GM04503 (cell line): ENCODE results near the gene KAT5.
"Not testable (repeated sequence)": the region's sequence is repeated elsewhere in the genome, so short reads cannot be mapped to it uniquely, and the experiment has no call there.

Experiments
- DNase-seq: peaks from one replicate; pipeline ENCODE4 v3.0.0-alpha.2; 2012; ENCODE audit warnings: low read depth

Gene KAT5

DNA sequence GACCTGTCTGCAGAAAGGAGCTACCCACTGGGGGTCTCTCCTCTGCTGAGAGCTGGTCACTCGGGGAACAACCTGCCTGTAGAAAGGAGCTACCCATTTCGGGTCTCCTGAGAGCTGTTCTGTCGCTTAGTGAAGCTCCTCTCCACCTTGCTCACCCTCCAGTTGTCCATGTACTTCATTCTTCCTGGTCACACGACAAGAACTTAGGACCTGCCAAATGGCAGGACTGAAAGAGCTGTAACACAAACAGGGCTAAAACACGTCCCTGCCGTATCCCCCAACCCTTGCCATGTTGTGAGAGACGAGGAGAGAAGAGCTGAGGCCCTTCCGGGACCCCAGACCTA, 32.6 kb downstream of the KAT5 start:
- DNase-seq: no peak

- DNase-seq: no peak
These were observed 33.0 kb downstream of the KAT5 start for GRCh38 chr11:65745049-65745448.

DNA sequence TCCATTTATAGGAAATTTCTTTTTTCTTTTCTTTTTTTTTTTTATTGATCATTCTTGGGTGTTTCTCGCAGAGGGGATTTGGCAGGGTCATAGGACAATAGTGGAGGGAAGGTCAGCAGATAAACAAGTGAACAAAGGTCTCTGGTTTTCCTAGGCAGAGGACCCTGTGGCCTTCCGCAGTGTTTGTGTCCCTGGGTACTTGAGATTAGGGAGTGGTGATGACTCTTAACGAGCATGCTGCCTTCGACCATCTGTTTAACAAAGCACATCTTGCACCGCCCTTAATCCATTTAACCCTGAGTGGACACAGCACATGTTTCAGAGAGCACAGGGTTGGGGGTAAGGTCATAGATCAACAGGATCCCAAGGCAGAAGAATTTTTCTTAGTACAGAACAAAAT, 50.1 kb downstream of the KAT5 start:
- DNase-seq: not testable (repeated sequence)

- DNase-seq: not testable (repeated sequence)
These were observed 50.8 kb downstream of the KAT5 start for GRCh38 chr11:65762816-65763215.

DNA sequence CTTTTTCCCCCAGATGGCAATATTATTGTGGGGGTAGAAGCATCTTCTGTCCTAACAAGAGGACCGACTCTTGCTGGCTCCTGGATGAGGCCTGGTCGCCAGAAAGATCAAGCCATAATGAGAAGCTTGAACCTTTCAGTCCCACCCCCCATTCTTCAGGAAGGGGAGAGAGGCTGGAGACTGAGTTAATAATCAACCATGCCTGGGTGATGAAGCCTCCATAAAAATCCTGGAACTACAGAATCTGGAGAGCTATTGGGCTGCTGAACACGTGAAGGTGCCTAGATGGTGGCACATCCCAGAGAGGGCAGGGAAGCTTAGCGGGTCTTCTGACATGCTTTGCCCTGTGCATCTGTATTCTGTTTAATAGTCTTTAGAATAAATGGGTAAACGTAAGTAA, 52.4 kb downstream of the KAT5 start:
- no peak for DNase-seq

GRCh38 chr11:65766535-65766934, 54.5 kb downstream of the KAT5 start:
- DNase-seq: peak; percentile 70

GRCh38 chr11:65767406-65767805, 55.4 kb downstream of the KAT5 start:
- DNase-seq: no peak

DNA sequence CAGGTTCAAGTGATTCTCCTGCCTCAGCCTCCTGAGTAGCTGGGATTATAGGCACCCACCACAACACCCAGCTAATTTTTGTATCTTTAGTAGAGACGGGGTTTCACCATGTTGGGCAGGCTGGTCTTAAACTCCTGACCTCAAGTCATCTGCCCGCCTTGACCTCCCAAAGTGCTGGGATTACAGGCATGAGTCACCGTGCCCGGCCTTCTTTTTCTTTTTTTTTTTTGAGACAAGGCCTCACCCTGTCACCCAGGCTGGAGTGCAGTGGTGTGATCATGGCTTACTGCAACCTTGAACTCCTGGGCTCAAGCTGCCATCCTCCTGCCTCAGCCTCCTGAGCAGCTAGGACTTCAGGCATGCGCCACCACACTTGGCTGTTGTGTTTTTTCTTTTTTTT, 55.8 kb downstream of the KAT5 start:
- not testable (repeated sequence) for DNase-seq
